Activated CD4-positive, alpha-beta T cell treated with anti-CD3 and anti-CD28 coated beads, Interleukin-2, amount 10 ng/mL, durations not matched to agents 24 days and 14 days (primary cell): ENCODE results near the gene WTIP. TPM values are rescaled to one million over a fixed set of nuclear protein-coding genes. Genes with fewer than 3 reads are reported as not detected.
A peak's percentile ranks its signal among the peaks of the same experiment; 100 is the strongest.
"Not testable (repeated sequence)": the region's sequence is repeated elsewhere in the genome, so short reads cannot be mapped to it uniquely, and the experiment has no call there.

ENCODE experiments used
- DNase-seq: peaks from one replicate; pipeline ENCODE4 v3.0.0; 2022
- H3K27ac Mint-ChIP-seq: one replicate; pipeline ENCODE4 v1.8.0; 2022; ENCODE audit warnings: mild to moderate bottlenecking, mixed read lengths
- H3K27me3 Mint-ChIP-seq: one replicate; pipeline ENCODE4 v1.8.0; 2022; ENCODE audit warnings: mixed read lengths
- H3K36me3 Mint-ChIP-seq: one replicate; pipeline ENCODE4 v1.8.0; 2022; ENCODE audit warnings: low read depth, mild to moderate bottlenecking, mixed read lengths
- H3K4me1 Mint-ChIP-seq: one replicate; pipeline ENCODE4 v1.8.0; 2021; ENCODE audit warnings: mixed read lengths
- H3K4me3 Mint-ChIP-seq: one replicate; pipeline ENCODE4 v1.8.0; 2022; ENCODE audit warnings: mild to moderate bottlenecking, moderate library complexity, mixed read lengths
- H3K9me3 Mint-ChIP-seq: one replicate; pipeline ENCODE4 v1.8.0; 2021; ENCODE audit warnings: mixed read lengths
- intact Hi-C: fragments of 100-400 bp; cut with micrococcal nuclease; formaldehyde crosslinking; loops from one replicate; pipeline ENCODE4 v1.15.1; 2023
- total RNA-seq: library from RNA; stranded (reverse); gene quantifications from 2 replicates; pipeline ENCODE4 v1.2.3, GENCODE V29; 2022

WTIP gene
- total RNA-seq, 1 donor from 2014 or later, result 1.0 TPM

GRCh38 chr19:34469026-34469425 is 12.5 kb upstream of the WTIP start:
- intact Hi-C loops, H3K4me3 Mint-ChIP-seq, H3K9me3 Mint-ChIP-seq, DNase-seq, H3K27ac Mint-ChIP-seq, H3K4me1 Mint-ChIP-seq, H3K27me3 Mint-ChIP-seq: not testable (repeated sequence)
- peaks cover 68% of the 10 kb centered on the region for H3K36me3 Mint-ChIP-seq

GRCh38 chr19:34471906-34472700 is 9.5 kb upstream of the WTIP start:
- Mint-ChIP-seq H3K27me3 (no peaks in the 10 kb centered on the region), H3K4me3 (no peak overlapping the region), H3K36me3 (peaks cover 50% of the 10 kb centered on the region), H3K27ac (no peak overlapping the region), H3K9me3 (no peaks in the 10 kb centered on the region), H3K4me1 (peaks cover 12% of the 10 kb centered on the region)
- intact Hi-C loops, result no loop called here
- no peak for DNase-seq

- H3K4me1 Mint-ChIP-seq, result peaks cover 7% of the 10 kb centered on the region
- H3K4me3 Mint-ChIP-seq, result no peak overlapping the region
- no peak for DNase-seq
- peaks cover 11% of the 10 kb centered on the region for H3K27me3 Mint-ChIP-seq
- intact Hi-C loops, result loop anchor here (2.0 kb wide), 1 partner anchor 26 kb away; no protein-coding TSS in a partner anchor
- no peak overlapping the region for H3K27ac Mint-ChIP-seq
- H3K9me3 Mint-ChIP-seq, result no peaks in the 10 kb centered on the region
- peaks cover 36% of the 10 kb centered on the region for H3K36me3 Mint-ChIP-seq
Measured at GRCh38 chr19:34474233-34474989, 7.1 kb upstream of the WTIP start.

- no peaks in the 10 kb centered on the region for H3K9me3 Mint-ChIP-seq
- DNase-seq, result no peak
- H3K36me3 Mint-ChIP-seq, result peaks cover 29% of the 10 kb centered on the region
- H3K27me3 Mint-ChIP-seq, result peaks cover 17% of the 10 kb centered on the region
- no peak overlapping the region for H3K4me3 Mint-ChIP-seq
- H3K27ac Mint-ChIP-seq, result peak overlapping the region; percentile 62
- H3K4me1 Mint-ChIP-seq, result peaks cover 7% of the 10 kb centered on the region
- intact Hi-C loops, result loop anchor here (2.0 kb wide), 1 partner anchor 26 kb away; no protein-coding TSS in a partner anchor
Measured at GRCh38 chr19:34475026-34475974, 6.3 kb upstream of the WTIP start.

GRCh38 chr19:34475975-34476594 is 5.5 kb upstream of the WTIP start:
- intact Hi-C loops, result loop anchor here (2.0 kb wide), 1 partner anchor 25 kb away; no protein-coding TSS in a partner anchor
- Mint-ChIP-seq H3K4me1 (peaks cover 7% of the 10 kb centered on the region), H3K27ac (no peak overlapping the region), H3K36me3 (peaks cover 27% of the 10 kb centered on the region), H3K4me3 (no peak overlapping the region), H3K9me3 (no peaks in the 10 kb centered on the region), H3K27me3 (peaks cover 22% of the 10 kb centered on the region)
- no peak for DNase-seq

- H3K27me3 Mint-ChIP-seq, result peaks cover 32% of the 10 kb centered on the region
- H3K4me3 Mint-ChIP-seq, H3K36me3 Mint-ChIP-seq, DNase-seq, H3K9me3 Mint-ChIP-seq, H3K27ac Mint-ChIP-seq, intact Hi-C loops, H3K4me1 Mint-ChIP-seq: not testable (repeated sequence)
Measured at GRCh38 chr19:34478496-34478895, 3.1 kb upstream of the WTIP start.

- Mint-ChIP-seq H3K4me3 (no peak overlapping the region), H3K4me1 (peaks cover 7% of the 10 kb centered on the region), H3K9me3 (no peaks in the 10 kb centered on the region), H3K27me3 (peaks cover 39% of the 10 kb centered on the region), H3K36me3 (peaks cover 4% of the 10 kb centered on the region), H3K27ac (no peak overlapping the region)
- intact Hi-C loops, result no loop called here
- no peak for DNase-seq
Measured at GRCh38 chr19:34479396-34479795, 2.2 kb upstream of the WTIP start.

GRCh38 chr19:34480491-34480890 is 1.1 kb upstream of the WTIP start:
- no peak for DNase-seq
- peaks cover 40% of the 10 kb centered on the region for H3K27me3 Mint-ChIP-seq
- no peaks in the 10 kb centered on the region for H3K36me3 Mint-ChIP-seq
- H3K4me1 Mint-ChIP-seq, result no peaks in the 10 kb centered on the region
- no peaks in the 10 kb centered on the region for H3K9me3 Mint-ChIP-seq
- intact Hi-C loops, result no loop called here
- no peak overlapping the region for H3K27ac Mint-ChIP-seq
- H3K4me3 Mint-ChIP-seq, result no peak overlapping the region

GRCh38 chr19:34481861-34482379 is 362 bp downstream of the WTIP start:
- Mint-ChIP-seq H3K27me3 (peaks cover 50% of the 10 kb centered on the region), H3K27ac (no peak overlapping the region), H3K4me3 (no peak overlapping the region), H3K4me1 (no peaks in the 10 kb centered on the region), H3K9me3 (no peaks in the 10 kb centered on the region), H3K36me3 (no peaks in the 10 kb centered on the region)
- intact Hi-C loops, result no loop called here
- DNase-seq, result no peak

GRCh38 chr19:34482380-34483250 is 1.1 kb downstream of the WTIP start:
- Mint-ChIP-seq H3K4me1 (no peaks in the 10 kb centered on the region), H3K27me3 (peaks cover 50% of the 10 kb centered on the region), H3K4me3 (peak overlapping the region; percentile 45), H3K9me3 (no peaks in the 10 kb centered on the region), H3K36me3 (no peaks in the 10 kb centered on the region), H3K27ac (no peak overlapping the region)
- intact Hi-C loops, result no loop called here
- no peak for DNase-seq

GRCh38 chr19:34484328-34484727 is 2.8 kb downstream of the WTIP start:
- Mint-ChIP-seq H3K4me1 (no peaks in the 10 kb centered on the region), H3K36me3 (no peaks in the 10 kb centered on the region), H3K27me3 (peaks cover 41% of the 10 kb centered on the region), H3K4me3 (no peak overlapping the region), H3K9me3 (no peaks in the 10 kb centered on the region), H3K27ac (no peak overlapping the region)
- no peak for DNase-seq
- intact Hi-C loops, result no loop called here

GRCh38 chr19:34485831-34486230 is 4.3 kb downstream of the WTIP start:
- no peak overlapping the region for H3K4me3 Mint-ChIP-seq
- peaks cover 31% of the 10 kb centered on the region for H3K27me3 Mint-ChIP-seq
- H3K4me1 Mint-ChIP-seq, result no peaks in the 10 kb centered on the region
- H3K27ac Mint-ChIP-seq, result no peak overlapping the region
- DNase-seq, result no peak
- H3K36me3 Mint-ChIP-seq, result no peaks in the 10 kb centered on the region
- H3K9me3 Mint-ChIP-seq, result no peaks in the 10 kb centered on the region
- intact Hi-C loops, result no loop called here
